ENCODE results near the gene GPR78. TPM values are rescaled to one million over a fixed set of nuclear protein-coding genes. Genes with fewer than 3 reads are reported as not detected.

GPR78 gene
- total and polyA plus RNA-seq, 8 donors = 0.31 to 2.3 (median 0.55) TPM; not detected in 5

- no peak for DNase-seq
- H3K36me3 ChIP-seq = no peaks in the 10 kb centered on the region
- no peak for TF ChIP-seq POLR2AphosphoS5 (IDR thresholded peaks at IDR 0.05)
- TF ChIP-seq EP300 (IDR thresholded peaks at IDR 0.05) = no peak
- no peak for TF ChIP-seq POLR2A (IDR thresholded peaks at IDR 0.05)
- TF ChIP-seq CTCF (IDR thresholded peaks at IDR 0.05) = no peak
- no peaks in the 10 kb centered on the region for H3K9me3 ChIP-seq
- 74 to 88% (median 83%) methylated on average over 9 to 22 of the region's 22 CpGs; no CpG with 5 or more reads in 1 of the 5 donors for WGBS, 5 donors
- intact Hi-C loops (cut with DNase I; ENCODE audit: low total_unique reads) = loop anchor here (10.0 kb wide), 1 partner anchor 311 kb away; no protein-coding TSS in a partner anchor
- no peak overlapping the region for H3K4me3 ChIP-seq
- H3K27me3 ChIP-seq = peaks cover 0 to 60% (median 14%) of the 10 kb centered on the region in 3 donors
- H3K4me1 ChIP-seq = peaks cover 0 to 7% (median 3%) of the 10 kb centered on the region in 4 donors
- no peak overlapping the region for H3K27ac ChIP-seq
Observed at GRCh38 chr4:8603931-8604330, 23.7 kb downstream of the GPR78 start.

GRCh38 chr4:8605289-8605688, 25.1 kb downstream of the GPR78 start:
- Histone ChIP-seq H3K36me3 (no peaks in the 10 kb centered on the region), H3K27me3 (peaks cover 0 to 49% (median 14%) of the 10 kb centered on the region in 3 donors), H3K4me3 (no peak overlapping the region), H3K4me1 (peaks cover 0 to 7% (median 3%) of the 10 kb centered on the region in 4 donors), H3K9me3 (no peaks in the 10 kb centered on the region), H3K27ac (no peak overlapping the region)
- 90 to 100% (median 98%) methylated on average over 1 of the region's 1 CpG for WGBS, 5 donors
- TF ChIP-seq EP300 (IDR thresholded peaks at IDR 0.05) (no peak), CTCF (IDR thresholded peaks at IDR 0.05) (no peak), POLR2A (IDR thresholded peaks at IDR 0.05) (no peak), POLR2AphosphoS5 (IDR thresholded peaks at IDR 0.05) (no peak)
- DNase-seq = no peak
- intact Hi-C loops (cut with DNase I; ENCODE audit: low total_unique reads) = loop anchor here (10.0 kb wide), 1 partner anchor 310 kb away; no protein-coding TSS in a partner anchor

- no peak for TF ChIP-seq EP300 (IDR thresholded peaks at IDR 0.05)
- TF ChIP-seq POLR2A (IDR thresholded peaks at IDR 0.05) = no peak
- no peak for TF ChIP-seq POLR2AphosphoS5 (IDR thresholded peaks at IDR 0.05)
- TF ChIP-seq CTCF (IDR thresholded peaks at IDR 0.05) = no peak
- Histone ChIP-seq H3K36me3 (no peaks in the 10 kb centered on the region), H3K27me3 (peaks cover 0 to 37% (median 14%) of the 10 kb centered on the region in 3 donors), H3K9me3 (no peaks in the 10 kb centered on the region), H3K4me3 (no peak overlapping the region), H3K27ac (no peak overlapping the region), H3K4me1 (peaks cover 0 to 7% (median 3%) of the 10 kb centered on the region in 4 donors)
- intact Hi-C loops (cut with DNase I; ENCODE audit: low total_unique reads) = loop anchor here (10.0 kb wide), 1 partner anchor 308 kb away; no protein-coding TSS in a partner anchor
- no peak for DNase-seq
- WGBS, 5 donors = 80 to 86% (median 85%) methylated on average over 19 to 26 of the region's 26 CpGs
Observed at GRCh38 chr4:8606476-8606875, 26.3 kb downstream of the GPR78 start.

DNA sequence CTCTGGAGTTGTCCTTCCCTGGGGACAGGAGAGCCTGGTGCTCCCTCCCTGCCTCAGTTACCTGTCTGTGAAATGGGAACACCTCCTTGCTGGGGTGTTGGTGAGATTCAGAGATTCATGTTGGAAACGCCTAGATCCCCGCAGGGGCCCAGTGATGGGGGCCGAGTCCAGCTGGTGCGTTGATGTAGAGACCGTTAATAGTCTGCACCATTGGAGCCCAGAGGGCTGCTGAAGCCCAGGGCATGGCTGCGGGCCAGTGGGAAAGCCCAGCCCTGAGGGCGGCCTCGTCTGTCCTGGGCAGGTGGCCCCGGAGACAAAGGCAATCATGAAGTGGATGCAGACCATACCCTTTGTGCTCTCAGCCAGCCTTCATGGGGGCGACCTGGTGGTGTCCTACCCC, 26.8 kb downstream of the GPR78 start:
- WGBS, 5 donors = 68 to 83% (median 71%) methylated on average over 4 to 10 of the region's 10 CpGs
- H3K27ac ChIP-seq = no peak overlapping the region
- TF ChIP-seq EP300 (IDR thresholded peaks at IDR 0.05) (no peak), CTCF (IDR thresholded peaks at IDR 0.05) (no peak), POLR2AphosphoS5 (IDR thresholded peaks at IDR 0.05) (no peak), POLR2A (IDR thresholded peaks at IDR 0.05) (no peak)
- H3K27me3 ChIP-seq = peaks cover 0 to 33% (median 14%) of the 10 kb centered on the region in 3 donors
- intact Hi-C loops (cut with DNase I; ENCODE audit: low total_unique reads) = loop anchor here (10.0 kb wide), 1 partner anchor 308 kb away; no protein-coding TSS in a partner anchor
- H3K36me3 ChIP-seq = no peaks in the 10 kb centered on the region
- peaks cover 0 to 7% (median 3%) of the 10 kb centered on the region in 4 donors for H3K4me1 ChIP-seq
- no peak overlapping the region for H3K4me3 ChIP-seq
- DNase-seq = no peak
- H3K9me3 ChIP-seq = no peaks in the 10 kb centered on the region
